ENCODE results near the gene SARS1.

SARS1 gene

DNA sequence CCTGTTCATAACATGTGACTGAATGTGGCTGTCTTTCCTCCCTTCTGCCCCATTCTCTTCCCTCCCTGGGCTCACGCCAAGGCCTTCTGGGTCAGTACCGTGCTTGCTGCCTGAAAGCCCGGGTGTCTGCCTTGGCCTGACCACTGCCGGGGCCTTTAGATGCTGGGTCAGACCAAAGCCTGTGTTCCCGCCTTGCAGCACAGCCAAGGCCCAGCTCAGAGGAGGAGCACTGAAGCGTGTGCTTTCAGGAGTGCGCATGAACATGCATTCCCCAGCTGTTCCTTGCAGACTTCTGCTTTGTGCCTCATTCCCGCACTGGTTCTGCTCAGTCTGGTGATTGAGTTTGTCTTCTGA is 27.0 kb upstream of the SARS1 start:
- DNase-seq (ENCODE audit: low spot score) = no peak
- ChIA-PET POLR2A (ENCODE audit: low non-redundant PET) (no interaction called here), CTCF (no interaction called here)
- TF ChIP-seq CTCF (conservative IDR thresholded peaks at IDR 0.05; ENCODE audit: low read depth) = no peak
- H3K27ac ChIP-seq = no peak overlapping the region

- DNase-seq (ENCODE audit: low spot score) = no peak
- ChIA-PET CTCF (interaction anchor here (0.7 kb wide), 1 partner anchor 467 kb away, joined by 3 read pairs; no protein-coding TSS in a partner anchor), POLR2A (ENCODE audit: low non-redundant PET) (no interaction called here)
- TF ChIP-seq CTCF (conservative IDR thresholded peaks at IDR 0.05; ENCODE audit: low read depth) = no peak
- H3K27ac ChIP-seq = no peak overlapping the region
These were observed 26.6 kb upstream of the SARS1 start for GRCh38 chr1:109187127-109187526.

DNA sequence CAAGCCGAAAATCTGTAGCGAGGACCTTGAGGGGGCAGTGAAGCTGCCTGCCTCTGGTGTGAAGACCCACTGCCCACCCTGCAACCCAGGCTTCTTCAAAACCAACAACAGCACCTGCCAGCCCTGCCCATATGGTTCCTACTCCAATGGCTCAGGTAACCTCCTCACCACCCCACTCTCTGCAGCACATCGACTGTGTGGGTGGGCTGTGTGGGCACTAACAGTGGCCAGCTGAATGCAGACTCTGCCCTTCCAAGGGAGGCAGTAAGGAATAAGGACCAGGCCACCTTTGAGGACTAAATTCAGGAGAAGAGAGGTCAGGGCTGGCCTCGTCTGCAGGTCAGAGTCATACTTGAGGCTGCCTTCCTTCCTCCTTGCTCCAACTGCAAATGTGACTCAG is 25.5 kb upstream of the SARS1 start:
- H3K27ac ChIP-seq = no peak overlapping the region
- ChIA-PET CTCF (no interaction called here), POLR2A (ENCODE audit: low non-redundant PET) (no interaction called here)
- TF ChIP-seq CTCF (conservative IDR thresholded peaks at IDR 0.05; ENCODE audit: low read depth) = no peak
- DNase-seq (ENCODE audit: low spot score) = no peak

GRCh38 chr1:109188781-109189180 is 24.9 kb upstream of the SARS1 start:
- ChIA-PET CTCF (no interaction called here), POLR2A (ENCODE audit: low non-redundant PET) (no interaction called here)
- DNase-seq (ENCODE audit: low spot score) = no peak
- H3K27ac ChIP-seq = no peak overlapping the region
- no peak for TF ChIP-seq CTCF (conservative IDR thresholded peaks at IDR 0.05; ENCODE audit: low read depth)

DNA sequence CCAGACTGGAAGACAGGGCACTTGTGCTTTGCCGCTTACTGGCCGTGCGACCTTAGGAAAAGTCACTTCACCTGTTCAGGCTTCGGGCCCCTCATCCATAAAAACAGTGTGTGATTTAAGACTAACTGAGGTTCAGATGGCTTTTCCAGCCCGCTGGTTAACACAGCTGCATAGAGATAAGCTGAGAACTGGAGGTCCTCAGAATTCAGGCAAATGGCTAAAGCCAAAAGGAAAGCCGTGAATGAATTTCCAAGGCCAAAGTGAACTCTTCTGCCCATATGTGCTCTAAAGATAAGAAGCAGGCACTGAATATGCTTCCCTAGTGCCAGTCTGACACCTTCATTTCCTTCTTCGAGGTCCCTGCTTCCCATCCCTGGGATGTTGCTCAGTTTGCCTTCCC is 23.5 kb upstream of the SARS1 start:
- no peak for DNase-seq (ENCODE audit: low spot score)
- H3K27ac ChIP-seq = no peak overlapping the region
- ChIA-PET CTCF (no interaction called here), POLR2A (ENCODE audit: low non-redundant PET) (no interaction called here)
- no peak for TF ChIP-seq CTCF (conservative IDR thresholded peaks at IDR 0.05; ENCODE audit: low read depth)

GRCh38 chr1:109191377-109191776 is 22.3 kb upstream of the SARS1 start:
- no peak for DNase-seq (ENCODE audit: low spot score)
- no peak for TF ChIP-seq CTCF (conservative IDR thresholded peaks at IDR 0.05; ENCODE audit: low read depth)
- ChIA-PET CTCF (no interaction called here), POLR2A (ENCODE audit: low non-redundant PET) (no interaction called here)
- H3K27ac ChIP-seq = no peak overlapping the region

GRCh38 chr1:109191891-109192290 is 21.8 kb upstream of the SARS1 start:
- ChIA-PET CTCF (interaction anchor here (0.6 kb wide), 1 partner anchor 74 kb away, joined by 3 read pairs; no protein-coding TSS in a partner anchor), POLR2A (ENCODE audit: low non-redundant PET) (no interaction called here)
- no peak for DNase-seq (ENCODE audit: low spot score)
- H3K27ac ChIP-seq = no peak overlapping the region
- TF ChIP-seq CTCF (conservative IDR thresholded peaks at IDR 0.05; ENCODE audit: low read depth) = no peak

Measured in RWPE1 (cell line).